HCT116 (cell line): ENCODE results near the gene EML4. TPM values are rescaled to one million over a fixed set of nuclear protein-coding genes. Genes with fewer than 3 reads are reported as not detected.

Source experiments
- ATAC-seq: fragments of 200-7000 bp; cut with Tn5 transposase; 2 replicates; pipeline ENCODE4 v1.9.1; 2020; ENCODE audit warnings: mild to moderate bottlenecking, moderate library complexity
- BruUV-seq: library from RNA; stranded (reverse); fragments of 400-500 nt; replicated peaks from 2 replicates; lab custom pipeline; 2021; lab: Mats Ljungman, UMichigan
- CTCF ChIA-PET: fragments of 300-600 bp; sonication (Branson Sonifier 250); formaldehyde crosslinking; loops from one replicate; lab custom pipeline; 2021; ENCODE audit warnings: antibody characterized with exemption; lab: Charles Lee
- POLR2A ChIA-PET: fragments of 300-600, 350-600 bp; sonication (Branson Sonifier 250); formaldehyde crosslinking; loops from one replicate; lab custom pipeline; 2021; ENCODE audit warnings: antibody characterized with exemption; lab: Charles Lee
- RAD21 ChIA-PET, 2 experiments: fragments of 300-600 bp; sonication (Branson Sonifier 250); formaldehyde crosslinking; loops; one replicate each; lab custom pipeline; 2023; ENCODE audit warnings: low total read pairs in 2 of 2; ENCODE audit not compliant: uncharacterized antibody in 2 of 2, unreplicated experiment in 2 of 2, low non-redundant PET in 1 of 2; lab: Charles Lee
- DNase-seq: peaks from one replicate; pipeline ENCODE4 v3.0.0-alpha.2; 2010; ENCODE audit warnings: low read depth, low spot score
- H2AFZ ChIP-seq: fragments of 200-600 bp; shearing (Covaris generic), sonication (generic); 2 replicates; pipeline ENCODE4 v1.6.1; 2017; ENCODE audit warnings: low read depth, mixed run types, mixed read lengths, antibody characterized with exemption, low read length; ENCODE audit not compliant: poor library complexity, severe bottlenecking
- H3K27ac ChIP-seq: 2 replicates; pipeline ENCODE4 v1.5.1; 2012; ENCODE audit warnings: low read depth, low read length
- H3K27me3 ChIP-seq: fragments of 200-600 bp; sonication (generic); 2 replicates; pipeline ENCODE4 v1.6.1; 2016; ENCODE audit warnings: mixed run types, low read length, mixed read lengths; ENCODE audit not compliant: insufficient read depth
- H3K36me3 ChIP-seq, 2 experiments: fragments of 200-500 bp in 1 of 2; fragments of 200-600 bp in 1 of 2; sonication (Bioruptor generic) in 1 of 2; sonication (generic) in 1 of 2; 2 replicates each; pipeline versions ENCODE4 v1.5.1 to v1.6.1; 2014 to 2016; ENCODE audit warnings: low read length in 2 of 2, inconsistent platforms in 1 of 2, mixed read lengths in 1 of 2, mixed run types in 1 of 2; ENCODE audit not compliant: insufficient read depth in 2 of 2, control insufficient read depth in 1 of 2
- H3K4me1 ChIP-seq, 2 experiments: fragments of 200-600 bp in 1 of 2; sonication (generic) in 1 of 2; 2 replicates each; pipeline versions ENCODE4 v1.5.1 to v1.6.1; 2012 to 2017; ENCODE audit warnings: low read length in 2 of 2, inconsistent platforms in 1 of 2, mild to moderate bottlenecking in 1 of 2, mixed read lengths in 1 of 2, mixed run types in 1 of 2, moderate library complexity in 1 of 2; ENCODE audit not compliant: insufficient read depth in 2 of 2, control insufficient read depth in 1 of 2
- H3K4me2 ChIP-seq: fragments of 200-600 bp; sonication (generic); 2 replicates; pipeline ENCODE4 v1.6.1; 2017; ENCODE audit warnings: mixed run types, low read length, mixed read lengths
- H3K4me3 ChIP-seq, 2 experiments: fragments of 200-600 bp in 1 of 2; sonication (generic) in 1 of 2; replicated peaks in 1 of 2; 2 replicates each; pipeline ENCODE4 v1.5.1; 2011 to 2016; ENCODE audit warnings: low read length in 2 of 2, control low read depth in 1 of 2, low read depth in 1 of 2, mild to moderate bottlenecking in 1 of 2, mixed read lengths in 1 of 2, mixed run types in 1 of 2
- H3K79me2 ChIP-seq: fragments of 200-600 bp; sonication (generic); 2 replicates; pipeline ENCODE4 v1.6.1; 2017; ENCODE audit warnings: mild to moderate bottlenecking, mixed run types, low read length, moderate library complexity, mixed read lengths; ENCODE audit not compliant: insufficient read depth
- H3K9ac ChIP-seq: fragments of 200-600 bp; sonication (generic); 2 replicates; pipeline ENCODE4 v1.6.1; 2016; ENCODE audit warnings: low read length, mixed read lengths
- H3K9me2 ChIP-seq: fragments of 200-600 bp; sonication (generic), shearing (Covaris generic); 2 replicates; pipeline ENCODE4 v1.6.1; 2017; ENCODE audit warnings: mixed run types, mild to moderate bottlenecking, moderate library complexity; ENCODE audit not compliant: insufficient read depth
- H3K9me3 ChIP-seq, 2 experiments: fragments of 200-500 bp in 1 of 2; fragments of 200-600 bp in 1 of 2; sonication (Bioruptor generic) in 1 of 2; sonication (generic) in 1 of 2; 2 replicates each; pipeline ENCODE4 v1.6.1; 2014 to 2017; ENCODE audit warnings: low read length in 2 of 2, mixed read lengths in 2 of 2, inconsistent platforms in 1 of 2, low read depth in 1 of 2, mild to moderate bottlenecking in 1 of 2, mixed run types in 1 of 2, moderate library complexity in 1 of 2; ENCODE audit not compliant: control insufficient read depth in 1 of 2, insufficient read depth in 1 of 2
- H4K20me1 ChIP-seq: fragments of 200-600 bp; sonication (generic), shearing (Covaris generic); 2 replicates; pipeline ENCODE4 v1.6.1; 2017; ENCODE audit warnings: mixed run types, mild to moderate bottlenecking, moderate library complexity; ENCODE audit not compliant: insufficient read depth
- EZH2 ChIP-seq: fragments of 200-600 bp; sonication (generic); IDR thresholded peaks from 2 replicates; pipeline ENCODE4 v1.6.1; 2017; ENCODE audit warnings: antibody characterized with exemption, mixed run types
- FOSL1 ChIP-seq: IDR thresholded peaks from 2 replicates; pipeline ENCODE4 v1.6.1; 2012; ENCODE audit warnings: low read depth
- POLR2AphosphoS5 ChIP-seq: IDR thresholded peaks from 2 replicates; pipeline ENCODE4 v1.6.1; 2011; ENCODE audit warnings: mild to moderate bottlenecking, low read depth, low read length, moderate library complexity
- SIN3A ChIP-seq: IDR thresholded peaks from 2 replicates; pipeline ENCODE4 v1.6.1; 2012; ENCODE audit warnings: low read depth
- YY1 ChIP-seq: IDR thresholded peaks from 2 replicates; pipeline ENCODE4 v1.6.1; 2011; ENCODE audit warnings: low read length, low read depth, moderate library complexity, mild to moderate bottlenecking; ENCODE audit not compliant: insufficient replicate concordance; ENCODE audit errors: extremely low read depth
- intact Hi-C: fragments of 100-400 bp; cut with micrococcal nuclease; formaldehyde crosslinking; loops from 2 replicates; pipeline ENCODE4 v1.10.0; 2022
- total RNA-seq: library from RNA; stranded (reverse); gene quantifications from one replicate; pipeline ENCODE4 v1.2.1, GENCODE V29; 2021; ENCODE audit not compliant: unreplicated experiment
- TF ChIP-seq, protein P1 (sequence below), 3 experiments: fragments of 200-600 bp in 1 of 3; sonication (generic) in 1 of 3; IDR thresholded peaks in 2 of 3; conservative IDR thresholded peaks in 1 of 3; 2 replicates each; pipeline ENCODE4 v1.5.1; 2012 to 2017; ENCODE audit warnings: low read depth in 2 of 3, low read length in 2 of 3, antibody characterized with exemption in 1 of 3, borderline replicate concordance in 1 of 3, control low read depth in 1 of 3, mild to moderate bottlenecking in 1 of 3, mixed read lengths in 1 of 3, mixed run types in 1 of 3, moderate library complexity in 1 of 3; ENCODE audit not compliant: insufficient read depth in 1 of 3
- TF ChIP-seq, protein P2 (sequence below): IDR thresholded peaks from 2 replicates; pipeline ENCODE4 v1.6.1; 2012; ENCODE audit warnings: low read depth

The EML4 gene
- total RNA-seq, 1 experiment from 2014 or later, result 53.5 TPM

DNA sequence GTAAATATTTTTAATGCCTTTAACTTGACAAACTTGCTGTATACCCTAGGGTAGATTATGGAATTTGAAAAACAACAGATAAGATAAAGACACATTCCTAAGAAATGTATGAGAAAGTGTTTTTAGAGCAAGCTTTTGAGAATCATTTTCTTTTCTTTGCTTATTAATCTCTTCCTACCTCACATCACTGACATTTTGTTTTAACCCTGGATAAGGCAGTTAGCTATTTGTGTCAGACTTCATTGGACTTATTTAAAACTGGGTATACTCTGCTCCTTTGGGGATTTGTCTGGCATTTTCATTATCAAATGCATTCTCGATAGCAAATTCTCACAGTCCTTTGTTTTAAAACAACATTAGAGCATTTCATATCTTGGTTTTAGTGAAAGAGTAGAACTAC is 17.2 kb downstream of the EML4 start (continued):
- TF ChIP-seq FOSL1, result no peak
- TF ChIP-seq, protein P1, sequence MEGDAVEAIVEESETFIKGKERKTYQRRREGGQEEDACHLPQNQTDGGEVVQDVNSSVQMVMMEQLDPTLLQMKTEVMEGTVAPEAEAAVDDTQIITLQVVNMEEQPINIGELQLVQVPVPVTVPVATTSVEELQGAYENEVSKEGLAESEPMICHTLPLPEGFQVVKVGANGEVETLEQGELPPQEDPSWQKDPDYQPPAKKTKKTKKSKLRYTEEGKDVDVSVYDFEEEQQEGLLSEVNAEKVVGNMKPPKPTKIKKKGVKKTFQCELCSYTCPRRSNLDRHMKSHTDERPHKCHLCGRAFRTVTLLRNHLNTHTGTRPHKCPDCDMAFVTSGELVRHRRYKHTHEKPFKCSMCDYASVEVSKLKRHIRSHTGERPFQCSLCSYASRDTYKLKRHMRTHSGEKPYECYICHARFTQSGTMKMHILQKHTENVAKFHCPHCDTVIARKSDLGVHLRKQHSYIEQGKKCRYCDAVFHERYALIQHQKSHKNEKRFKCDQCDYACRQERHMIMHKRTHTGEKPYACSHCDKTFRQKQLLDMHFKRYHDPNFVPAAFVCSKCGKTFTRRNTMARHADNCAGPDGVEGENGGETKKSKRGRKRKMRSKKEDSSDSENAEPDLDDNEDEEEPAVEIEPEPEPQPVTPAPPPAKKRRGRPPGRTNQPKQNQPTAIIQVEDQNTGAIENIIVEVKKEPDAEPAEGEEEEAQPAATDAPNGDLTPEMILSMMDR (IDR thresholded peaks at IDR 0.05 in 2 of 3, conservative IDR thresholded peaks at IDR 0.05 in 1 of 3; ENCODE audit: borderline replicate concordance in 1 of 3, insufficient read depth in 1 of 3, low read depth in 2 of 3, low read length in 2 of 3), result no peak
- TF ChIP-seq YY1, result no peak

DNA sequence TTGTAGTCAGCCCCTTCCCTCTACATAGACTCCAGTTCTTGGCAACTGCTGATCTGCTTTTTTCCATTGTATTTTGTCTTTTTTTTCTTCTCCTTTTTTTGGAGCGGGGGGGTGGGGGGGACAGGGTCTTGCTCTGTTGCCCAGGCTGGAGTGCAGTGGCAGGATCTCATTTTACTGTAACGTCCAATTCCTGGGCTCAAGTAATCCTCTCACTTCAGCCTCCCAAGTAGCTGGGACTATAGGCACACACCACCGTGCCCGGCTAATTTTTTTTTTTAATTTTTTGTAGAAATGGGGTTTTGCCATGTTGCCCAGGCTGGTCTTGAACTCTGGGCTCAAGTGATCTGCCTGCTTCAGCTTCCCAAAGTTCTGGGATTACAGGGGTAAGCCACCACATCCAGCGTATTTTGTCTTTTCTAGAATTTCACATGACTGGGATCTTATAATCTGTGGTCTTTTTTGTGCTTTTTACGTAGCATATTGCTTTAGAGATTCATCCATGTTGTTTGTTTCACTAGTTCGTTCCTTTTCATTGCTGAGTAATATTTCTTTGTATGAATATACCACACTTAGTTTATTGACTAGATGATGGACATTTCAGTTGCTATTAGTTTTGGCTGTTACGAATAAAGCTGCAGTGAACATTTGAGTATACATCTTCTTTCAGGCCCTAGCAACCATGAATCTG is 17.9 kb downstream of the EML4 start:
- Histone ChIP-seq H3K9ac (no peak overlapping the region), H2AFZ (no peak overlapping the region), H3K9me2 (no peaks in the 10 kb centered on the region), H3K36me3 (no peaks in the 10 kb centered on the region), H3K27ac (no peak overlapping the region), H3K4me1 (no peaks in the 10 kb centered on the region), H3K79me2 (peaks cover 92% of the 10 kb centered on the region), H3K27me3 (no peaks in the 10 kb centered on the region), H3K4me3 (no peak overlapping the region), H3K4me2 (no peak overlapping the region), H3K9me3 (no peaks in the 10 kb centered on the region), H4K20me1 (peaks cover 4% of the 10 kb centered on the region)
- ChIA-PET POLR2A (no interaction called here), RAD21 (no interaction called here), CTCF (no interaction called here)
- ATAC-seq, result no peak
- intact Hi-C loops, result no loop called here
- TF ChIP-seq POLR2AphosphoS5 (no peak), EZH2 (no peak), SIN3A (no peak)
- TF ChIP-seq, protein P2, sequence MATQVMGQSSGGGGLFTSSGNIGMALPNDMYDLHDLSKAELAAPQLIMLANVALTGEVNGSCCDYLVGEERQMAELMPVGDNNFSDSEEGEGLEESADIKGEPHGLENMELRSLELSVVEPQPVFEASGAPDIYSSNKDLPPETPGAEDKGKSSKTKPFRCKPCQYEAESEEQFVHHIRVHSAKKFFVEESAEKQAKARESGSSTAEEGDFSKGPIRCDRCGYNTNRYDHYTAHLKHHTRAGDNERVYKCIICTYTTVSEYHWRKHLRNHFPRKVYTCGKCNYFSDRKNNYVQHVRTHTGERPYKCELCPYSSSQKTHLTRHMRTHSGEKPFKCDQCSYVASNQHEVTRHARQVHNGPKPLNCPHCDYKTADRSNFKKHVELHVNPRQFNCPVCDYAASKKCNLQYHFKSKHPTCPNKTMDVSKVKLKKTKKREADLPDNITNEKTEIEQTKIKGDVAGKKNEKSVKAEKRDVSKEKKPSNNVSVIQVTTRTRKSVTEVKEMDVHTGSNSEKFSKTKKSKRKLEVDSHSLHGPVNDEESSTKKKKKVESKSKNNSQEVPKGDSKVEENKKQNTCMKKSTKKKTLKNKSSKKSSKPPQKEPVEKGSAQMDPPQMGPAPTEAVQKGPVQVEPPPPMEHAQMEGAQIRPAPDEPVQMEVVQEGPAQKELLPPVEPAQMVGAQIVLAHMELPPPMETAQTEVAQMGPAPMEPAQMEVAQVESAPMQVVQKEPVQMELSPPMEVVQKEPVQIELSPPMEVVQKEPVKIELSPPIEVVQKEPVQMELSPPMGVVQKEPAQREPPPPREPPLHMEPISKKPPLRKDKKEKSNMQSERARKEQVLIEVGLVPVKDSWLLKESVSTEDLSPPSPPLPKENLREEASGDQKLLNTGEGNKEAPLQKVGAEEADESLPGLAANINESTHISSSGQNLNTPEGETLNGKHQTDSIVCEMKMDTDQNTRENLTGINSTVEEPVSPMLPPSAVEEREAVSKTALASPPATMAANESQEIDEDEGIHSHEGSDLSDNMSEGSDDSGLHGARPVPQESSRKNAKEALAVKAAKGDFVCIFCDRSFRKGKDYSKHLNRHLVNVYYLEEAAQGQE, result no peak
- BruUV-seq, result no TSS peak
- DNase-seq, result no peak
